HG03159 (cell line): ENCODE results near the gene KCNMB1.
"Not testable (repeated sequence)": the region's sequence is repeated elsewhere in the genome, so short reads cannot be mapped to it uniquely, and the experiment has no call there.

Experiments used
- ATAC-seq: cut with Tn5 transposase; IDR thresholded peaks from one replicate; pipeline ENCODE4 v1.9.1; 2021; ENCODE audit warnings: mild to moderate bottlenecking, moderate library complexity; ENCODE audit not compliant: unreplicated experiment

Gene KCNMB1

GRCh38 chr5:170380361-170380951 lies 8.7 kb downstream of the KCNMB1 start:
- no peak for ATAC-seq

- no peak for ATAC-seq
Observed at GRCh38 chr5:170378740-170379139, 10.4 kb downstream of the KCNMB1 start.

GRCh38 chr5:170377027-170377426 lies 12.1 kb downstream of the KCNMB1 start:
- ATAC-seq = no peak

DNA sequence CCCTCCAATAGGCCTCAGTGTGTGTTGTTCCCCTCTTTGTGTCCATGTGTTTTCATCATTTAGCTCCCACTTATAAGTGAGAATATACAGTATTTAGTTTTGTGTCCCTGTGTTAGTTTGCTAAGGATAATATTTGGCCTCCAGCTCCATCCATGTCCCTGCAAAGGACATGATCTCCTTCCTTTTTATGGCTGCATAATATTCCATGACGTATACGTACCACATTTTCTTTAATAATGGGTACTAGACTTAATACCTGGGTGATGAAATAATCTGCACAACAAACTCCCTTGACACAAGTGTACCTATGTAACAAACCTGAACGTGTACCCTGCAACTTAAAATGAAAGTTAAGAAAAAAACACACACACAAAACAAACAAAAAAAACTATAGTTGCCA lies 12.6 kb downstream of the KCNMB1 start:
- not testable (repeated sequence) for ATAC-seq

GRCh38 chr5:170375283-170375682 lies 13.9 kb downstream of the KCNMB1 start:
- no peak for ATAC-seq

- ATAC-seq = no peak
Observed at GRCh38 chr5:170372971-170373370, 16.2 kb downstream of the KCNMB1 start.

GRCh38 chr5:170368586-170368985 lies 20.6 kb downstream of the KCNMB1 start:
- ATAC-seq = no peak

DNA sequence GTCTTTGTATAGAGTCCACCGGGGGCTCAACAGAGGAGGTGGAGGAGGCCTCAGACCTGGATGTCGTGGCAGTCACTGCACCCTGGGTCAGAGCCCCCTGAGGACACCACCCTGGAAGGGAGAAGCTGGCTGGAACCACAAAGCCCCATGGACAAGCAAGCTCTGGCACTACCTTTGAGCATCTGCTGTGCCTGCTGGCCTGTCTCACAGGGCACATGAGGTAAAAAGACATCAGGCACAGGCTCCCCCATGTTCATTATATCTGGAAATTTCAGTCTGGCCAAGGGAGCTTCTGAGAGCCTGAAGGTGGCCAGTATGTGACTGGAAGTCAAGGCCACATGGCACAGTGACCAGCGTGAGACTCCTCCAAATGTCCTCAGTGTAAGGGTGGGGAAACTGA lies 22.9 kb downstream of the KCNMB1 start:
- no peak for ATAC-seq

DNA sequence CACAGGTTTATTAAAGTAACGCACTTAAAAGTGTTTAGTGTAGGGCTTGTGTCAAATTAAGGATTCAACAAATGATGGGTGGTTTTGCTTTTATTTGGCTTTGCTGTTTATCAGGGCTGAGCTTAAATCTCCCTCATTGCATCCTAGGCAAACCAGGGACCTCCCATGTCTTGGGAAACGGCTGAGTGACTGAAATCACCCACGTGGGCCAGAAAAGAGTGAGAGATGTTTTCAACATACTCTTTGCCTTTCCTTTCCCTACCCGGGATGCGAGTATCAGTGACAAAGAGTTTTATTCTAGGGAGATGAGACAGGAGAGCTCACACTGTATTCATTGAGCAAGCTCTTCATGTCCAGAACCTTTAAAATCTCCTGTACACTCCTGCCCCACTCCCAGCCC lies 23.3 kb downstream of the KCNMB1 start:
- no peak for ATAC-seq

DNA sequence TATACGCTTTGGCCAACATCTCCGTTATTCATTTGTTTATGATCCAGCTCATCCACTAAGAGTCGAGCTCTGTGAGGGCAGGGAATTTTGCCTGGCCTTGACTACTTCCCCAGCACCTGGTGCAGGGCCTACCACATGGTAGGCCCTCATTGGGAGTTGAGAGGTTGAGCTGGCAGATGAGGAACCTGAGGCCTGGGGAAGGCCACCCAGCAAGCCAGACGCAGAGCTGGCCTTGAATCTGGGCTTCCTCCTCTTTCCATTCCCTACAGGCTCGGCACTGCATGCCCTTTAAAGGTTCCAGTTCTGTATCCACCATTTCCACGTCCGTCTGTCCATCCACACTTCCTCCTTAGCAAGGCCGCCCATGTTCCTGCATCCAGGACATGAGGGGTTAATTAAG lies 24.2 kb downstream of the KCNMB1 start:
- ATAC-seq = no peak

GRCh38 chr5:170363671-170364070 lies 25.5 kb downstream of the KCNMB1 start:
- ATAC-seq = no peak

DNA sequence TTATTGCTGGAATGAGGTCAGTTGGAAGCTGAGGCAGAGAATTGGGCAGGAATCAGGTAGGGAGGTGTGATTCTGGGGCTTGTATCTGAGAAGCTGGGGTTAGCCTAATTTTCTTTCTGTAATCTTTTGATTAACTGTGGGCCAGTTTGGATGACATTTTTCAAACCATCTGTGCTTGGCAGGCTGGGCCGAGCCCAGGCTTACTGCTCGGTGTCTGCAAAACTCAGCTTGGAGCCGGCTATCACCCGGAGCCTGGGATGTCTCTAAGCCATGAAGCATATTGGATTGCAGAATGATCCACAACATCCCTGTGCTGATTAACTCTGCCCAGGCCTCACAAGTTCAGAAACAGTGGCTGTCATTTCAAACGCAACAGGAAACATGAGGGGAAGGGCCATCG lies 26.5 kb downstream of the KCNMB1 start:
- no peak for ATAC-seq

- no peak for ATAC-seq
Observed at GRCh38 chr5:170362102-170362501, 27.1 kb downstream of the KCNMB1 start.

DNA sequence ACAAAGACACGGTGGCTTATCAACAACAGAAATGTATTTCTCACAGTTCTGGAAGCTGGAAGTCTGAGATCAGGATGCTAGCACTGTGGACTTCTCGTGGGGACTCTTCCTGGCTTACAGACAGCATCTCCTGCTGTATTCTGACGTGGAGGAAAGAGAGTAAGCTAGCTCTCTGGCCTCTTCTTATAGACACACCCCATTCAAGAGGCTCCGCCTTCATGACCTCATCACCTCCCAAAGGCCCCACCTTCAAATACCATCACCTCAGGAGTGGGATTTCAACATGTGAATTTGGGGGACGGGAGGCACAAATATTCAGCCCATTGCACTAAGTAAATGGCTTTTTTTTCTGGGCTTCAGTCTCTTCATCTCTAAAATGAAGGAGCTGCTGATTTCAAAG lies 27.6 kb downstream of the KCNMB1 start:
- ATAC-seq = no peak

- ATAC-seq = no peak
Observed at GRCh38 chr5:170361116-170361515, 28.1 kb downstream of the KCNMB1 start.

- ATAC-seq = no peak
Observed at GRCh38 chr5:170360709-170361108, 28.5 kb downstream of the KCNMB1 start.

- no peak for ATAC-seq
Observed at GRCh38 chr5:170357955-170358444, 31.2 kb downstream of the KCNMB1 start.

- no peak for ATAC-seq
Observed at GRCh38 chr5:170355601-170356098, 33.5 kb downstream of the KCNMB1 start.

DNA sequence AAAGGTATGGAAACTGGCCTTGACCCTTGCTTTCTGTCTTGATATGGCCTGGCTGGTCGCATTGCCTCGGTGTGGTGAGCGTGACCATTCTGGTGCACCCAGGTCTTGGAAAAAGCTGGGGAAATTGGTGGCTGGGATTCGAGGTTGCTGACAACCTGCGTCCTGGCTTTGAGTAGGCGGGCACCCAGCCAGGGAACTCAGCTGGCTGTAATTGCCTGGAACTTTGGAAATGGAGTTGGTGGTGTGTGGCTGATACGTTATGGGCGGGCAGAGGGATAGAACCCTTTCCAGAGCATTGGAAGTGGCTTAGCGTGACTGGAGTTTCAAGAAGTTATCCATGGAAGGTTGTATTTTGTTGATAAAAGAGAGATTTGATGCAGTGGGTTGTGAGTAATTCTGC lies 35.2 kb downstream of the KCNMB1 start:
- no peak for ATAC-seq

DNA sequence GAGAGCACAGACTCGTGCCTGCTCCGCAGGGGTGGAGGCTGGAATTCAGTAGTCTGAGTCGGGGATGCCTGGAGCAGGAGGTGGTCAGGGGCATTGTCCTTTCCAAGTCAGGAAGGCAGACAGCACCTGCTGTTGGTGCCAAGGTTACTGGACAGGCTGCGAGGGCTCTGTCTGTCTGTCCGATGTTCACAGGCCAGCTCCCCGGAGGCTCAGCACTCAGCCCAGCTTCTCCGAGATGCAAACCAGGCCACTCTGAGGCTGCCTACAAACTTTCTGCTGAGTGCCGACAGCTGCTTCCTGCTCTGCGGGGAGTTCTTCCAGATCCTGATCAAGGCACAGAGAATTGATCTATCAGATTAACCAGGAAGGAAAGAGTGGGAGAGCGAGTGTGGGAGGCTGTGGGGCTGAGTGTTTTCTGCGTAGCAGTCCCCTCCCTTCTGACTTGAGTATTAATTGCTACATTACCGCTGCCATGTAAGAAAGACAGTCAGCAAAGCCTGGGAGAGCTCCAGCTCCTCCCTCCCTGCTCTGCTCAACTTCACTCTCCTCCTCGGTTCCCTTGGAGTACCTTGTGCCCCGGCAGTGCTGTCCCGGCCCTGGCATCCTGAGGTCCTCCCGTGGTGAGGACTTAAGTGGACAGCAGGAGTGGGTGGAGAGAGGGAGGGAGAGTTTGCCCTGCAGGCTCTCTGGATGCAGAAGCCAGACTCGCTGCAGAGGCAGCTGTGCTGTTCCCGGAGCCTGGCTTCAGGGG lies 36.0 kb downstream of the KCNMB1 start:
- no peak for ATAC-seq

- ATAC-seq = no peak
Observed at GRCh38 chr5:170348137-170348633, 41.0 kb downstream of the KCNMB1 start.

DNA sequence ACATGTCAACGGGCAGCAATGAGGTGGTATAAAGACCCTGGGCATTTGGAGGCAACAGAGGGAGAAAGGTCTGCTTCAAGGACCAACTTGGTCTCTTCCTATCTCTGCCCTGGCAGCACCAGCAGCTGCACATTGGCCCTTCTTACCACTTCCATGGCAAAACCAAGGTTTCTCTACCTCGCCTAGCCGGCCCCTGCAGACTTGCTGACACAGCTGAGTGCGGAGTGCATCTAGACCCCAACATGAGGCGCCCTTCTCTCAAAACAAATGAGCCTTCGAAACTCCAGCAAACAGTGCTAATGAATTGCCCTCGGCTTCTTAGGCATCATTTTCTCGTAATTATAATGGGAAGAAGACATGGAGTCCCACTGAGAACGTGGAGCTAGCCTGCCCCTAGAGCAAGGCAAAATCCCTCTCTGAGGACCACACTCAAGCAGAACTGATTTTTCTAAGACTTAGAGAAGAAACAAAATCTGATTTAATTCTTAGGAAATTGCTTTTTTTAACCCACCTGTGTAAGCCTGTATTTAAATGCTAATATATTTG lies 42.1 kb downstream of the KCNMB1 start:
- no peak for ATAC-seq
